ENCODE measurements around the gene PEAK1. TPM values are rescaled to one million over a fixed set of nuclear protein-coding genes. Genes with fewer than 3 reads are reported as not detected.

Gene PEAK1
- total RNA-seq, 1 experiment from 2014 or later: 58.7 TPM

- POLR2A ChIA-PET: no interaction called here
- Histone ChIP-seq H3K27me3 (ENCODE audit: control insufficient read depth, insufficient read depth, low read length) (no peaks in the 10 kb centered on the region), H3K4me3 (ENCODE audit: low read depth in 2 of 2, low read length in 2 of 2) (no peak overlapping the region), H3K4me1 (ENCODE audit: control insufficient read depth, insufficient read depth, low read length) (no peaks in the 10 kb centered on the region), H3K36me3 (ENCODE audit: control insufficient read depth, insufficient read depth, low read length) (no peaks in the 10 kb centered on the region), H3K27ac (ENCODE audit: low read length) (no peak overlapping the region), H3K9me3 (ENCODE audit: control insufficient read depth, insufficient read depth, low read depth, low read length) (no peaks in the 10 kb centered on the region)
- CTCF ChIA-PET: no interaction called here
- in situ Hi-C loops (cut with HindIII; ENCODE audit: low pct_unique_long_range_greater_than_20kb, low sequenced_read_pairs) (no loop called here), intact Hi-C loops (cut with micrococcal nuclease; ENCODE audit: unreplicated experiment) (no loop called here)
- BruUV-seq (replicated peaks): no TSS peak
- no peak for ATAC-seq
- TF ChIP-seq CTCF (IDR thresholded peaks at IDR 0.05) (no peak), TCF7L2 (IDR thresholded peaks at IDR 0.05; ENCODE audit: low read depth, low read length) (no peak), REST (IDR thresholded peaks at IDR 0.05; ENCODE audit: insufficient read depth in 1 of 2, low read depth in 2 of 2, low read length in 1 of 2) (no peak), SIN3A (IDR thresholded peaks at IDR 0.05; ENCODE audit: borderline replicate concordance, insufficient read depth, low read depth, low read length) (no peak), POLR2AphosphoS5 (IDR thresholded peaks at IDR 0.05; ENCODE audit: low read depth, low read length) (no peak)
- DNase-seq (ENCODE audit: low read depth, low spot score): no peak
Measured at GRCh38 chr15:77171221-77171967, 248.5 kb downstream of the PEAK1 start.

GRCh38 chr15:77168616-77169015, 251.3 kb downstream of the PEAK1 start:
- in situ Hi-C loops (cut with HindIII; ENCODE audit: low pct_unique_long_range_greater_than_20kb, low sequenced_read_pairs) (no loop called here), intact Hi-C loops (cut with micrococcal nuclease; ENCODE audit: unreplicated experiment) (no loop called here)
- Histone ChIP-seq H3K4me1 (ENCODE audit: control insufficient read depth, insufficient read depth, low read length) (no peaks in the 10 kb centered on the region), H3K27me3 (ENCODE audit: control insufficient read depth, insufficient read depth, low read length) (no peaks in the 10 kb centered on the region), H3K9me3 (ENCODE audit: control insufficient read depth, insufficient read depth, low read depth, low read length) (no peaks in the 10 kb centered on the region), H3K36me3 (ENCODE audit: control insufficient read depth, insufficient read depth, low read length) (no peaks in the 10 kb centered on the region), H3K4me3 (ENCODE audit: low read depth in 2 of 2, low read length in 2 of 2) (no peak overlapping the region), H3K27ac (ENCODE audit: low read length) (no peak overlapping the region)
- DNase-seq (ENCODE audit: low read depth, low spot score) (no peak), ATAC-seq (no peak)
- POLR2A ChIA-PET: no interaction called here
- TF ChIP-seq CTCF (IDR thresholded peaks at IDR 0.05) (no peak), SIN3A (IDR thresholded peaks at IDR 0.05; ENCODE audit: borderline replicate concordance, insufficient read depth, low read depth, low read length) (no peak), REST (IDR thresholded peaks at IDR 0.05; ENCODE audit: insufficient read depth in 1 of 2, low read depth in 2 of 2, low read length in 1 of 2) (no peak), POLR2AphosphoS5 (IDR thresholded peaks at IDR 0.05; ENCODE audit: low read depth, low read length) (no peak)
- CTCF ChIA-PET: no interaction called here
- no TSS peak for BruUV-seq (replicated peaks)
